Ovary (tissue), 9 donors: ENCODE data around the gene PLCL1. TPM values are rescaled to one million over a fixed set of nuclear protein-coding genes. Genes with fewer than 3 reads are reported as not detected.

Experiments
- DNase-seq, 5 donors: peaks; one replicate each; pipeline ENCODE4 v3.0.0-alpha.2; 2019 to 2020
- H3K27ac ChIP-seq, 2 donors: fragments of 200-600 bp; one replicate each; pipeline versions ENCODE4 v1.5.1 to v1.8.0; 2019 to 2022
- H3K27me3 ChIP-seq: fragments of 200-600 bp; one replicate; pipeline ENCODE4 v1.8.0; 2022
- H3K36me3 ChIP-seq: fragments of 200-600 bp; sonication (generic); one replicate; pipeline ENCODE4 v1.5.1; 2019
- H3K4me1 ChIP-seq: one replicate; pipeline ENCODE4 v1.8.1; 2013; ENCODE audit warnings: mild to moderate bottlenecking, moderate library complexity; ENCODE audit not compliant: insufficient read depth
- H3K4me3 ChIP-seq: fragments of 200-600 bp; sonication (generic); one replicate; pipeline ENCODE4 v1.5.1; 2017
- H3K9me3 ChIP-seq, 2 donors: fragments of 200-600 bp in 1 of 2; sonication (generic) in 1 of 2; one replicate each; pipeline versions ENCODE4 v1.5.1 to v1.8.1; 2013 to 2019; ENCODE audit warnings: mild to moderate bottlenecking in 1 of 2, moderate library complexity in 1 of 2
- EP300 ChIP-seq: sonication (generic); formaldehyde crosslinking; IDR thresholded peaks from one replicate; pipeline ENCODE4 v1.6.1; 2017; ENCODE audit warnings: antibody characterized with exemption
- POLR2A ChIP-seq: fragments of 450-650 bp; IDR thresholded peaks from one replicate; pipeline ENCODE4 v1.6.1; 2017; ENCODE audit warnings: antibody characterized with exemption, mild to moderate bottlenecking, moderate library complexity
- WGBS, 3 donors: extraction: QIAGEN DNeasy Blood & Tissue Kit in 1 of 3; methylation state at CpG; one replicate each; pipeline versions ENCODE4 v1.1.5 to v1.1.7; 2013 to 2017; 5-methylcytosine and 5-hydroxymethylcytosine counted together
- intact Hi-C, 4 donors: fragments of 100-400 bp; cut with DNase I; formaldehyde crosslinking; loops; one replicate each; pipeline versions ENCODE4 v1.11.0 to v1.15.1; 2022 to 2023
- polyA plus RNA-seq, 2 donors: library from polyadenylated mRNA; stranded (reverse); fragments of 200-250 nt in 1 of 2; fragments of 350-450 nt in 1 of 2; fragmentation: Illumina TruSeq in 1 of 2; extraction: RNeasy Lipid Tissue Mini Kit (QIAGEN cat#74804) in 1 of 2; gene quantifications; one replicate each; pipeline ENCODE4 v1.2.3, GENCODE V29; 2013 to 2014
- total RNA-seq, 7 donors: library from RNA; depleted of rRNA in 2 of 7; stranded (reverse); fragments of >200 nt in 2 of 7; fragmentation: NEBNext Ultra II Directional in 3 of 7; extraction: Animal tissue kit (Norgen Biotek cat#: 25700) in 3 of 7; gene quantifications; one replicate each; pipeline versions ENCODE4 v1.1.0 to v1.2.4, GENCODE V29; 2016 to 2023
- TF ChIP-seq, protein P1 (sequence below), 3 donors: fragments of 450-650 bp in 2 of 3; fragments of 200-600 bp in 1 of 3; IDR thresholded peaks; one replicate each; pipeline versions ENCODE4 v1.5.1 to v1.8.0; 2016 to 2022; ENCODE audit warnings: antibody characterized with exemption in 3 of 3, mild to moderate bottlenecking in 1 of 3
- donor health status: DM: no; HTN: no; CAD: no; lungs with moderate emphysema.
- donor health status: DM: no; HTN: no; CAD: no.
- donor health status: Bipolar disorder and iron deficiency.
- donor health status: DM: yes; HTN: yes; CAD: no.
- donor health status: DM: no; HTN: no; CAD: no.
- donor health status: DM: yes; HTN: yes; CAD: no.

The PLCL1 gene
- total and polyA plus RNA-seq, 9 donors = 8.4 to 17.9 (median 11.1) TPM

DNA sequence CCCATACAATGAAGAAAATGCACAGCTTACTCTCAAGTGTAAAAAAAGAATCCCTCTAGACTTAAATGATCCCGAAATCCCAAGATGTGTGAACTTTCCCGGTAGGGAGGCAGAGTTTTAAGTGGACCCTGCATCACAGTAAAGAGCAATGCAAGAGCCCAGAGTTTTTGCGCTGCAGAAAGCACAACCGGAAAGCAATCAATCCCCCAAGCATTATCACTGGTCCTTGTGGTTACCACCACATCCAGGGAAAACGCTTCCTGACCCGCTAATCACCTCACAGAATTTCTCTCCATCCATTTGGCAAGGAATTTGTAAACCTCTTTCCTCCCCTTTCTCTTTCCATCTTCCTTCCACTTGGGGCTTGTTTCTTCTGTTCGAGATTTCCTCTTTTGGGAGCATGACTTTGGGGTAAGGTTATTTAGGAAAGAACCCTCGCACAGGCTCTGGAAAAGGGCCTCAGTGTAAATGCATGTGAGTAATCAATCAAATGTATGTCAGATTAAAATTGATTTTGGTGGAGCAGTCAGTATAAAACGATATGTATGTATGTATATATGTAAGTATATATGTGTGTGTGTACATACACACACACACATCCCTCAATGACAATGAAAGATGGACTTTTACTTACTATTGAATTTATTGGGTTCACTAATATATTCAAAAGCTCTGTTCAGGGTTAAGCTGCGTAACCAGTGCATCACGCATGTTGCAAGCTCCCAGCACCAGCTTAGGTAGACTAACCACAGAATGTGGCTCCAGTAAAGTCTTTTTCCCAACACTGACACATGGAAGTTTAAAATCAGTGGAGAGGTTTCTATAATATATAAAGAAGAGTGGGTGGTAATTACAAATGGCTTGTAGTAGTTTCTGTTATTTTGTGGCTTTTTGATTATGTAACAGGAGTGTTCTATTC lies 1.6 kb downstream of the PLCL1 start:
- 9 to 15% (median 12%) methylated on average over 11 of the region's 11 CpGs for WGBS, 3 donors
- Histone ChIP-seq H3K27ac (peak overlapping the region in 1 of 2 donors; percentile 81), H3K4me3 (peak overlapping the region; percentile 87), H3K9me3 (no peaks in the 10 kb centered on the region), H3K36me3 (no peaks in the 10 kb centered on the region), H3K4me1 (no peaks in the 10 kb centered on the region), H3K27me3 (no peaks in the 10 kb centered on the region)
- no peak for DNase-seq
- no peak for TF ChIP-seq POLR2A
- TF ChIP-seq, protein P1, sequence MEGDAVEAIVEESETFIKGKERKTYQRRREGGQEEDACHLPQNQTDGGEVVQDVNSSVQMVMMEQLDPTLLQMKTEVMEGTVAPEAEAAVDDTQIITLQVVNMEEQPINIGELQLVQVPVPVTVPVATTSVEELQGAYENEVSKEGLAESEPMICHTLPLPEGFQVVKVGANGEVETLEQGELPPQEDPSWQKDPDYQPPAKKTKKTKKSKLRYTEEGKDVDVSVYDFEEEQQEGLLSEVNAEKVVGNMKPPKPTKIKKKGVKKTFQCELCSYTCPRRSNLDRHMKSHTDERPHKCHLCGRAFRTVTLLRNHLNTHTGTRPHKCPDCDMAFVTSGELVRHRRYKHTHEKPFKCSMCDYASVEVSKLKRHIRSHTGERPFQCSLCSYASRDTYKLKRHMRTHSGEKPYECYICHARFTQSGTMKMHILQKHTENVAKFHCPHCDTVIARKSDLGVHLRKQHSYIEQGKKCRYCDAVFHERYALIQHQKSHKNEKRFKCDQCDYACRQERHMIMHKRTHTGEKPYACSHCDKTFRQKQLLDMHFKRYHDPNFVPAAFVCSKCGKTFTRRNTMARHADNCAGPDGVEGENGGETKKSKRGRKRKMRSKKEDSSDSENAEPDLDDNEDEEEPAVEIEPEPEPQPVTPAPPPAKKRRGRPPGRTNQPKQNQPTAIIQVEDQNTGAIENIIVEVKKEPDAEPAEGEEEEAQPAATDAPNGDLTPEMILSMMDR (IDR thresholded peaks at IDR 0.05) = no peak
- TF ChIP-seq EP300 = no peak
- intact Hi-C loops = loop anchor here in 2 of 4 donors (5.0 to 10.0 kb wide), 2 partner anchors 321 to 329 kb away; no protein-coding TSS in a partner anchor

DNA sequence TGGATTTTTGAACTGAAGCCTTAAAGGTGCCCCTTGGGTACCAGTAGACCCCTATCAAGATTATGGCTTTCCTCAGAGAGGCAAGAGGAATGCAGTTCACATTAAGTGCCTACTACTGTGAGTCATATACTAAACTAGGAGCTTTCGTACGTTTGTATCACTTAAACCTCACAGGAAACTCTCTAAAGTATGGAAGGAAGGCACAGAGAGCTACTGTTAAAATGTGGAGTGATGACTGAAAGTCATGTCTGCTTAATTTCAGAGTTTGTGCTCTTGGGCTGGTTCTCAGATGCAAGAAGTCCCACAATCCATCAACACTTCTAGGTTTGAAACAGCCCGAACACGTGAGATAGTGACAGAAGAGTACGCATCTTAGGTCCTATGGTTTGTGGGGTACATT lies 4.7 kb downstream of the PLCL1 start:
- no peak overlapping the region for H3K27ac ChIP-seq
- no peaks in the 10 kb centered on the region for H3K36me3 ChIP-seq
- TF ChIP-seq, protein P1 (IDR thresholded peaks at IDR 0.05) = no peak
- TF ChIP-seq EP300 = no peak
- peaks cover 1% of the 10 kb centered on the region for H3K4me1 ChIP-seq
- no peak overlapping the region for H3K4me3 ChIP-seq
- 91 to 96% (median 92%) methylated on average over 5 of the region's 5 CpGs for WGBS, 3 donors
- H3K9me3 ChIP-seq = no peaks in the 10 kb centered on the region
- no peaks in the 10 kb centered on the region for H3K27me3 ChIP-seq
- intact Hi-C loops = loop anchor here in 2 of 4 donors (5.0 to 10.0 kb wide), 2 partner anchors 318 to 326 kb away; no protein-coding TSS in a partner anchor
- DNase-seq = no peak

GRCh38 chr2:197810016-197810415 lies 5.6 kb downstream of the PLCL1 start:
- H3K27ac ChIP-seq = no peak overlapping the region
- TF ChIP-seq POLR2A (no peak), EP300 (no peak)
- TF ChIP-seq, protein P1 (IDR thresholded peaks at IDR 0.05) = no peak
- H3K27me3 ChIP-seq = no peaks in the 10 kb centered on the region
- no peaks in the 10 kb centered on the region for H3K9me3 ChIP-seq
- H3K36me3 ChIP-seq = no peaks in the 10 kb centered on the region
- DNase-seq = no peak
- no peak overlapping the region for H3K4me3 ChIP-seq
- H3K4me1 ChIP-seq = peaks cover 1% of the 10 kb centered on the region
- WGBS, 3 donors = 97 to 99% (median 99%) methylated on average over 3 of the region's 3 CpGs
- intact Hi-C loops = no loop called here

GRCh38 chr2:197810491-197810890 lies 6.1 kb downstream of the PLCL1 start:
- intact Hi-C loops = no loop called here
- Histone ChIP-seq H3K27me3 (no peaks in the 10 kb centered on the region), H3K36me3 (no peaks in the 10 kb centered on the region), H3K9me3 (no peaks in the 10 kb centered on the region), H3K4me3 (no peak overlapping the region), H3K27ac (no peak overlapping the region), H3K4me1 (peaks cover 1% of the 10 kb centered on the region)
- 63 to 77% (median 67%) methylated on average over 3 of the region's 3 CpGs for WGBS, 3 donors
- TF ChIP-seq, protein P1 (IDR thresholded peaks at IDR 0.05) = no peak
- TF ChIP-seq POLR2A (no peak), EP300 (no peak)
- DNase-seq = no peak
